Measurements from ENCODE around the gene ZNF177. TPM values are rescaled to one million over a fixed set of nuclear protein-coding genes. Genes with fewer than 3 reads are reported as not detected.
"Not testable (repeated sequence)": the region's sequence is repeated elsewhere in the genome, so short reads cannot be mapped to it uniquely, and the experiment has no call there.

The ZNF177 gene
- total RNA-seq, result 3.7 to 8.5 TPM (median 4.4 TPM) in 3 replicates
- long read RNA-seq, result 0 reads

GRCh38 chr19:9362905-9363304 is at the start of gene ZNF177:
Gene ZNF177, plus strand, starts transcription at chr19:9363013. Its CDS starts 15,299 bp downstream, at chr19:9378312.
- peaks cover 66% of the 10 kb centered on the region for H3K36me3 Mint-ChIP-seq (ENCODE audit: low read depth)
- no peak for DNase-seq (ENCODE audit: low spot score)
- H3K4me3 Mint-ChIP-seq (ENCODE audit: unreplicated experiment), result no peak within 1 kb of the TSS
- H3K9me3 Mint-ChIP-seq (ENCODE audit: low read depth), result peaks cover 66% of the 10 kb centered on the region
- H3K27ac Mint-ChIP-seq (ENCODE audit: unreplicated experiment), result no peak within 1 kb of the TSS
- no peaks in the 10 kb centered on the region for H3K27me3 Mint-ChIP-seq (ENCODE audit: low read depth)
- no peaks in the 10 kb centered on the region for H3K4me1 Mint-ChIP-seq (ENCODE audit: low read depth)
- no peak for TF ChIP-seq CTCF (IDR thresholded peaks at IDR 0.05)

- H3K27ac Mint-ChIP-seq (ENCODE audit: unreplicated experiment), result no peak overlapping the region
- DNase-seq (ENCODE audit: low spot score), result no peak
- no peak overlapping the region for H3K4me3 Mint-ChIP-seq (ENCODE audit: unreplicated experiment)
- no peaks in the 10 kb centered on the region for H3K36me3 Mint-ChIP-seq (ENCODE audit: low read depth)
- H3K9me3 Mint-ChIP-seq (ENCODE audit: low read depth), result peaks cover 31% of the 10 kb centered on the region
- no peaks in the 10 kb centered on the region for H3K27me3 Mint-ChIP-seq (ENCODE audit: low read depth)
- peaks cover under 1% of the 10 kb centered on the region for H3K4me1 Mint-ChIP-seq (ENCODE audit: low read depth)
- no peak for TF ChIP-seq CTCF (IDR thresholded peaks at IDR 0.05)
Measured at GRCh38 chr19:9313756-9314155, 49.1 kb upstream of the ZNF177 start.

- no peak for DNase-seq (ENCODE audit: low spot score)
- no peak overlapping the region for H3K4me3 Mint-ChIP-seq (ENCODE audit: unreplicated experiment)
- H3K27ac Mint-ChIP-seq (ENCODE audit: unreplicated experiment), result no peak overlapping the region
- peaks cover 34% of the 10 kb centered on the region for H3K9me3 Mint-ChIP-seq (ENCODE audit: low read depth)
- H3K36me3 Mint-ChIP-seq (ENCODE audit: low read depth), result peaks cover 14% of the 10 kb centered on the region
- H3K4me1 Mint-ChIP-seq (ENCODE audit: low read depth), result peaks cover 11% of the 10 kb centered on the region
- H3K27me3 Mint-ChIP-seq (ENCODE audit: low read depth), result no peaks in the 10 kb centered on the region
- no peak for TF ChIP-seq CTCF (IDR thresholded peaks at IDR 0.05)
Measured at GRCh38 chr19:9321338-9321737, 41.5 kb upstream of the ZNF177 start.

GRCh38 chr19:9321756-9322155 is 41.1 kb upstream of the ZNF177 start:
- peaks cover 31% of the 10 kb centered on the region for H3K9me3 Mint-ChIP-seq (ENCODE audit: low read depth)
- not testable (repeated sequence) for H3K27me3 Mint-ChIP-seq (ENCODE audit: low read depth); DNase-seq (ENCODE audit: low spot score); H3K27ac Mint-ChIP-seq (ENCODE audit: unreplicated experiment); H3K4me3 Mint-ChIP-seq (ENCODE audit: unreplicated experiment)
- peaks cover 11% of the 10 kb centered on the region for H3K4me1 Mint-ChIP-seq (ENCODE audit: low read depth)
- peaks cover 15% of the 10 kb centered on the region for H3K36me3 Mint-ChIP-seq (ENCODE audit: low read depth)

DNA sequence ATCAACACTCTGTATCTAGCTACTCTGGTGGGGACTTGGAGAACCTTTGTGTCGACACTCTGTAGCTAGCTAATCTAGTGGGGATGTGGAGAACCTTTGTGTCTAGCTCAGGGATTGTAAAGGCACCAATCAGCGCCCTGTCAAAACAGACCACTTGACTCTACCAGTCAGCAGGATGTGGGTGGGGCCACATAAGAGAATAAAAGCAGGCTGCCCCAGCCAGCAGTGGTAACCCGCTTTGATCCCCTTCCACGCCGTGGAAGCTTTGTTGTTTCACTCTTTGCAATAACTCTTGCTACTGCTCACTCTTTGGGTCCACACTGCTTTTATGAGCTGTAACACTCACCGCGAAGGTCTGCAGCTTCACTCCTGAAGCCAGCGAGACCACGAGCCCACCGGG is 40.6 kb upstream of the ZNF177 start:
- Mint-ChIP-seq H3K4me3 (ENCODE audit: unreplicated experiment) (peak overlapping the region; percentile 40), H3K36me3 (ENCODE audit: low read depth) (peaks cover 15% of the 10 kb centered on the region), H3K9me3 (ENCODE audit: low read depth) (peaks cover 31% of the 10 kb centered on the region), H3K4me1 (ENCODE audit: low read depth) (peaks cover 11% of the 10 kb centered on the region)
- DNase-seq (ENCODE audit: low spot score); H3K27ac Mint-ChIP-seq (ENCODE audit: unreplicated experiment); H3K27me3 Mint-ChIP-seq (ENCODE audit: low read depth): not testable (repeated sequence)

GRCh38 chr19:9323557-9323918 is 39.3 kb upstream of the ZNF177 start:
- peaks cover 36% of the 10 kb centered on the region for H3K9me3 Mint-ChIP-seq (ENCODE audit: low read depth)
- H3K4me1 Mint-ChIP-seq (ENCODE audit: low read depth), result peaks cover 11% of the 10 kb centered on the region
- no peaks in the 10 kb centered on the region for H3K27me3 Mint-ChIP-seq (ENCODE audit: low read depth)
- H3K36me3 Mint-ChIP-seq (ENCODE audit: low read depth), result peaks cover 24% of the 10 kb centered on the region
- peak overlapping the region; percentile 95 for H3K27ac Mint-ChIP-seq (ENCODE audit: unreplicated experiment)
- no peak for DNase-seq (ENCODE audit: low spot score)
- peak overlapping the region; percentile 89 for H3K4me3 Mint-ChIP-seq (ENCODE audit: unreplicated experiment)
- TF ChIP-seq CTCF (IDR thresholded peaks at IDR 0.05), result no peak
